OCI-LY7 (cell line): ENCODE results near the gene CCDC38.

ENCODE experiments used
- EZH2phosphoT487 ChIP-seq: fragments of 200-600 bp; sonication (generic); IDR thresholded peaks from 2 replicates; pipeline ENCODE4 v1.6.1; 2018; ENCODE audit warnings: low read depth, borderline replicate concordance, mild to moderate bottlenecking, mixed run types, antibody characterized with exemption, low read length, moderate library complexity, mixed read lengths
- TF ChIP-seq, protein P1 (sequence below): fragments of 200-600 bp; sonication (generic); conservative IDR thresholded peaks from 2 replicates; pipeline ENCODE4 v1.5.1; 2014; ENCODE audit warnings: mild to moderate bottlenecking, antibody characterized with exemption, low read length, moderate library complexity, mixed read lengths

GRCh38 chr12:95870897-95871296 is 71.5 kb downstream of the CCDC38 start:
- TF ChIP-seq, protein P1, sequence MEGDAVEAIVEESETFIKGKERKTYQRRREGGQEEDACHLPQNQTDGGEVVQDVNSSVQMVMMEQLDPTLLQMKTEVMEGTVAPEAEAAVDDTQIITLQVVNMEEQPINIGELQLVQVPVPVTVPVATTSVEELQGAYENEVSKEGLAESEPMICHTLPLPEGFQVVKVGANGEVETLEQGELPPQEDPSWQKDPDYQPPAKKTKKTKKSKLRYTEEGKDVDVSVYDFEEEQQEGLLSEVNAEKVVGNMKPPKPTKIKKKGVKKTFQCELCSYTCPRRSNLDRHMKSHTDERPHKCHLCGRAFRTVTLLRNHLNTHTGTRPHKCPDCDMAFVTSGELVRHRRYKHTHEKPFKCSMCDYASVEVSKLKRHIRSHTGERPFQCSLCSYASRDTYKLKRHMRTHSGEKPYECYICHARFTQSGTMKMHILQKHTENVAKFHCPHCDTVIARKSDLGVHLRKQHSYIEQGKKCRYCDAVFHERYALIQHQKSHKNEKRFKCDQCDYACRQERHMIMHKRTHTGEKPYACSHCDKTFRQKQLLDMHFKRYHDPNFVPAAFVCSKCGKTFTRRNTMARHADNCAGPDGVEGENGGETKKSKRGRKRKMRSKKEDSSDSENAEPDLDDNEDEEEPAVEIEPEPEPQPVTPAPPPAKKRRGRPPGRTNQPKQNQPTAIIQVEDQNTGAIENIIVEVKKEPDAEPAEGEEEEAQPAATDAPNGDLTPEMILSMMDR: no peak
- TF ChIP-seq EZH2phosphoT487: no peak
